ENCODE results near the gene COBLL1.

DNA sequence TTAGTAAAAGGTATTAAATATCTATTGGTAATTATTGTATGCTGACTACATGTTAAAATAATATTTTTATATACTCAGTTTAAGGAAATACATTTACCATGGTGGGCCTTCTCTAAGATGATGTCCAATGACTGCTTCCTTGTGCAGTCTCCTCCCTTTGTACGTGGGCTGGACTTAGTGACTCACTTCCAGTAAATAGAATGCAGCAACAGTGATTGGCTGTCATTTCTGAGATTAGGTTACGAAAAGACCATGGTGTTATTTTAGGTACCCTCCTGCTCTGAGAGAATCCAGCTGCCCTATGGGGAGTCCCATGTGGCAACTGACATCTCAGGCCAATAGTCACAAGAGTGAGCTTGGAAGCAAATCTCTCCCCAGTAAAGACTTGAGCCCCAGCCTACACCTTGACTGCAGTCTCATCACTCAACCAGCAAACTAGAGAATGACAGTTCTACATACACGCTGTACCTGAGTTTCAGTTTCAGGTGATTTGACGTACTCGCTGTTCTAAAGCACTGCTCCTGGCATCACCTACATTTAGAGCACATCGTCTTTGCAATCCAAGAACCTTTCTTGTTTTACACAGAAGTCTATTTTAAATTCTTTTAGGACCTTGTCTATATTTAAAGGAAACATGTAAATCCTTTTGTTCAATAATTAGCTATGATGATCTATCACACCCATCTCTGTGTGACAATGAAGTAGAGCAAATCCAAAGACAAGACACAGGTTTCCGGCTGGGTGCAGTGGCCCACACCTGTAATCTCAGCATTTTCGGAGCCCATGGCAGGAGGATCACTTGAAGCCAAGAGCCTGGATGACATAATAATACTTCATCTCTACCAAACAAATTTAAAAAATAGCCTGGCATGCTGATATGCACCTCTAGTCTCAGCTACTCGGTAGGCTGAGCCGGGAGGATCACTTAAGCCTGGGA, 87.2 kb downstream of the COBLL1 start:
- TF ChIP-seq, protein P1, sequence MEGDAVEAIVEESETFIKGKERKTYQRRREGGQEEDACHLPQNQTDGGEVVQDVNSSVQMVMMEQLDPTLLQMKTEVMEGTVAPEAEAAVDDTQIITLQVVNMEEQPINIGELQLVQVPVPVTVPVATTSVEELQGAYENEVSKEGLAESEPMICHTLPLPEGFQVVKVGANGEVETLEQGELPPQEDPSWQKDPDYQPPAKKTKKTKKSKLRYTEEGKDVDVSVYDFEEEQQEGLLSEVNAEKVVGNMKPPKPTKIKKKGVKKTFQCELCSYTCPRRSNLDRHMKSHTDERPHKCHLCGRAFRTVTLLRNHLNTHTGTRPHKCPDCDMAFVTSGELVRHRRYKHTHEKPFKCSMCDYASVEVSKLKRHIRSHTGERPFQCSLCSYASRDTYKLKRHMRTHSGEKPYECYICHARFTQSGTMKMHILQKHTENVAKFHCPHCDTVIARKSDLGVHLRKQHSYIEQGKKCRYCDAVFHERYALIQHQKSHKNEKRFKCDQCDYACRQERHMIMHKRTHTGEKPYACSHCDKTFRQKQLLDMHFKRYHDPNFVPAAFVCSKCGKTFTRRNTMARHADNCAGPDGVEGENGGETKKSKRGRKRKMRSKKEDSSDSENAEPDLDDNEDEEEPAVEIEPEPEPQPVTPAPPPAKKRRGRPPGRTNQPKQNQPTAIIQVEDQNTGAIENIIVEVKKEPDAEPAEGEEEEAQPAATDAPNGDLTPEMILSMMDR (optimal IDR thresholded peaks at IDR 0.05 in 1 of 3, IDR thresholded peaks at IDR 0.05 in 1 of 3, conservative IDR thresholded peaks at IDR 0.05 in 1 of 3; ENCODE audit: extremely low read depth in 1 of 3, insufficient read depth in 2 of 3, low read length in 3 of 3) = no peak
- no peak for TF ChIP-seq EZH2 (IDR thresholded peaks at IDR 0.05; ENCODE audit: low read length)
